ENCODE results near the gene KPNA6.

- TF ChIP-seq SP1 (IDR thresholded peaks at IDR 0.05) = no peak
- no peak for TF ChIP-seq BHLHE40 (IDR thresholded peaks at IDR 0.05; ENCODE audit: borderline replicate concordance)
- TF ChIP-seq TARDBP (IDR thresholded peaks at IDR 0.05) = no peak
- no peak for TF ChIP-seq ELF4 (IDR thresholded peaks at IDR 0.05)
- no peak for TF ChIP-seq LEF1 (IDR thresholded peaks at IDR 0.05; ENCODE audit: borderline replicate concordance)
Observed at GRCh38 chr1:32178380-32179192, 70.7 kb downstream of the KPNA6 start.
